Islet of Langerhans (tissue), 1 donor: Measurements from ENCODE around the gene MCOLN1.

ENCODE experiments used
- FAIRE-seq: peaks from one replicate; lab custom pipeline; 2011; peaks lifted over from hg19 to GRCh38; lab: Jason Lieb, UNC

MCOLN1 gene

DNA sequence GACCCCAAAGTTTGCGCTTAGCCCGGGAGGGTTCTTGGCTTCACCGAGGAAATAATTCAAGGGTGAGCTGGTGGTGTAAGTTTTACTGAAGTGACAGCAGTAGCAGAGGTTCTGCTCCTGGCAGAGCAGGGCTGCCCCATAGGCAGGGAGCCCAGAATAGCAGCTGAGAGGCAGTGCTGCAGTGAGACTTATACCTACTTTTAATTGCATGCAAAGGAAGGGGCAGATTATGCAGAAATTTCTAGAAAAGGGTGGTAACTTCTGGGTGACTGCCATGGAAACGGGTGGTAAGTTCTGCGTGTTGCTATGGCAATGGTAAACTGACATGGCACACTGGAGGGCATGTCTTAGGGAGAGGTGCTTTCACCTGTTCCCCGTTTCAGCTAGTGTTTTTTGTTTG is 55.7 kb downstream of the MCOLN1 start:
- FAIRE-seq = no peak

DNA sequence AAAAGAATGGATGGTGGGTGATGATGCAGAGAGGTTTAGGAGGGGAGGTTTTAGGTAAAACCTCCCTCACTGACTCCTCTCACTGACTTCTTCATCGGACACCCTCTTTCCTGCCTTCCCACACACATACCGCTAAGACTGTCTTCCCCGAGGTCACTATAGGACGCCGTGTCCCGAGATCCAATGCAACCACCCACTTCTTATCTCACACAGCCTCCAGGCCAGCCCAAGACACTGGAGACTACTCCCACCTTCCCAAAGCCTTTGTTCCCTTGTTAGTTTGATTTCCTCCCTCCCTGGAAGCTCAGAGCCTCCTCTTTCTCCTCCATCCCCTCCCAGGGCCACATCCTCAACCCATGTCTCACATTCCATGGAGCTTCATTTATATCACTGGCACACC is 56.8 kb downstream of the MCOLN1 start:
- FAIRE-seq = no peak

DNA sequence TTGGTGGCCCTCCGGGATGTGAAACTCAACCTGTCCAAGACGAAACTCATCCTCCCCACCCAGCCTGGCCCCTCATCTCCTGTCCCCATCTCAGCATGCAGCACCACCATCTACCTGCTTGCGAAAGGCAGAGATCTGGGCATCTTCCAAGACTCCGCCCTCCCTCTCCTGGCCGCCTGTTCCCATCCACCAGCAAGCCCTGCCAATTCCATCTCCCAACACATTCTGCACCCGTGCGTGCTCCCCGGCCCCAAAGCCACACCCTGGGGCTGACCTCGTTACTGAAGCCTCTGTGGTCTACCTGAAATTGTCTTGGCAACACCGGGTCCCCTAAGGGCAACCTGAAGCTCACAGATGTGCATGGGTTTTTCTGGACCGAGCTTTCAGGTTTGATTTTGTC is 60.0 kb downstream of the MCOLN1 start:
- no peak for FAIRE-seq
